ENCODE results near the gene COL13A1. TPM values are rescaled to one million over a fixed set of nuclear protein-coding genes. Genes with fewer than 3 reads are reported as not detected.

Gene COL13A1
- total RNA-seq, 1 experiment from 2014 or later = 5.9 TPM

DNA sequence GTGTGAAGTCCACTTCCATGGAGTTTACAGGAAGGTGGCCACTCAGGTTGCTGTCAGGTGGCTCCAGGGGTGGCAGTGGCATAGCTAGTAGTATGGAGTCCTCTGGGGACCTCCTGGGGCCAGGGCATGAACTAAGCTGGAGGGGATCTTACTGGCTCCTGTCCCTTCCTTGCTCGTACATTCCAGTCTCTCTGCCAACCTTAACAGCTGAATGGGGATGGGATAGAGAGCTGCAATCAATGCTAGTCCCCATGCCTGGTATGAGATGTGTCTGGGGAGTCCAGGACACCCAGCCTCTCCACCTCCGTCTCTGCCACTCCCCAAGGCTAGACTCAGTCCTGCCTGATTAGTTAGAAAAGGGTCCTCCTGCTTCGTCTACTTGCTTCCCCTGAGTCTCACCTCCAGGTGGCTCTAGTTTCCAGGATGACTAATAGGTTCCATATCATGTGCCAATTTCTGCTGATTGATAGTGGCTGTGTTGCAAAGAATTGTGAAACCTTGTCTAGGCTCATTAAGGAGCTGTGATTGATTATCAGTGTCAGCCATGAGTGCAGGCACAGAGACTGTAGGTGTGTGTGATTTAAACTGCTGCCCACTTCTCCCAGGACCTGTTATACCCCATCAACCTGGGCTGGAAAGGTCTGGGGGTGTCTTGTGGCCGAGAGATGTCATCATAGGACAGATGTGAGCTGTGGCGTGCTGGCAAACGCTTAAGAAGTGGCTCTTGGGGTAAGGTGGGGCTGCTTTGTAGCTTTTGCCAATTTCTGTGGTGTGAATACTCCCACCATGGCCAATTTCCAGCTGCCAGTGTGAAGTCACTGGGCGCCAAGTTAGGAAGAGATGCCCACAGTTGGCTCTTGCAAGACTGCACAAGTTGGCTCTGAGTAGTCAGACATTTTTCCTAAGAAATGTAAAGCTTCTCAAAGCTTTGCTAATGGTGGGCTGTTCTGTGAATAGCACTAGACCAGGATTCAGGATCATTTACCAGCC, 59.8 kb downstream of the COL13A1 start (continued):
- TF ChIP-seq, protein P1, sequence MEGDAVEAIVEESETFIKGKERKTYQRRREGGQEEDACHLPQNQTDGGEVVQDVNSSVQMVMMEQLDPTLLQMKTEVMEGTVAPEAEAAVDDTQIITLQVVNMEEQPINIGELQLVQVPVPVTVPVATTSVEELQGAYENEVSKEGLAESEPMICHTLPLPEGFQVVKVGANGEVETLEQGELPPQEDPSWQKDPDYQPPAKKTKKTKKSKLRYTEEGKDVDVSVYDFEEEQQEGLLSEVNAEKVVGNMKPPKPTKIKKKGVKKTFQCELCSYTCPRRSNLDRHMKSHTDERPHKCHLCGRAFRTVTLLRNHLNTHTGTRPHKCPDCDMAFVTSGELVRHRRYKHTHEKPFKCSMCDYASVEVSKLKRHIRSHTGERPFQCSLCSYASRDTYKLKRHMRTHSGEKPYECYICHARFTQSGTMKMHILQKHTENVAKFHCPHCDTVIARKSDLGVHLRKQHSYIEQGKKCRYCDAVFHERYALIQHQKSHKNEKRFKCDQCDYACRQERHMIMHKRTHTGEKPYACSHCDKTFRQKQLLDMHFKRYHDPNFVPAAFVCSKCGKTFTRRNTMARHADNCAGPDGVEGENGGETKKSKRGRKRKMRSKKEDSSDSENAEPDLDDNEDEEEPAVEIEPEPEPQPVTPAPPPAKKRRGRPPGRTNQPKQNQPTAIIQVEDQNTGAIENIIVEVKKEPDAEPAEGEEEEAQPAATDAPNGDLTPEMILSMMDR (IDR thresholded peaks at IDR 0.05 in 2 of 3, conservative IDR thresholded peaks at IDR 0.05 in 1 of 3; ENCODE audit: borderline replicate concordance in 1 of 3, insufficient read depth in 1 of 3, low read depth in 2 of 3, low read length in 2 of 3) = peak; percentile 50 to 69 (median 62); a peak in 5 of 6 replicates

DNA sequence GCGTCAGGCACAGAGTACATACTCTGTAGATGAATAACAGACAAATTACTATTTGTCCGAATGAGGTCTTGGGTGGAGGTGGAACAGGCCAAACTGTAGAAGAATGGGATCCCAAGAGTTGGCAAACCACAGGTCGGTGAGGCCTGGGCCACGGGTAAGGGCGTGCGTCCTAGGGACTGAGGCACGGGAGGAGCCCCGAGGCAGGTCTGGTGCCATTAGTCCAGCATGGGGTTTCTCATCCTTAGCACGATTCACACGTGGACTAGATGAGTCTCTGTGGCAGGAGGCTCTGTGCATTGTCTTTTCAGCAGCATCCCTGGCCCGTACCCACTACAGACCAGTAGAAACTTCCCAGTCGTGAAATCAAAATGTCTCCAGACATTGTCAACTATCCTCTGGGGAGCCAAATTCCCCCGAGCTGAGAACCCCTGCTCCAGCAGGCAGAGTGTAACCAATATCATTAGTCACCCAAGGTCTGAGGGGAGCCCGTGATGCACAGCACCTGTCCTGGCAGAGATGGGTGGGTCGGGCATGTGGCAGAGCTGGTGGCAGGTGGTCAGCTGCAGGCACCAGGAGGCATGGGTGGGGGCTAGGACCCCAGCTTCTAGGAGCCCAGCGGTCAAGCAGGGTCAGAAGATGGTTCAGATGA, 61.3 kb downstream of the COL13A1 start:
- no peaks in the 10 kb centered on the region for H3K9me2 ChIP-seq (ENCODE audit: insufficient read depth)
- DNase-seq (ENCODE audit: low read depth, low spot score) = no peak
- no peak overlapping the region for H3K4me3 ChIP-seq (replicated peaks in 1 of 2; ENCODE audit: low read depth in 1 of 2, low read length in 2 of 2)
- BruUV-seq (replicated peaks) = no TSS peak
- peak overlapping the region; percentile 72 for H3K4me2 ChIP-seq (ENCODE audit: low read length)
- no peak overlapping the region for H3K9ac ChIP-seq (ENCODE audit: low read length)
- H3K36me3 ChIP-seq (ENCODE audit: control insufficient read depth in 1 of 2, insufficient read depth in 2 of 2, low read length in 2 of 2) = no peaks in the 10 kb centered on the region
- H2AFZ ChIP-seq (ENCODE audit: low read depth, low read length, poor library complexity, severe bottlenecking) = no peak overlapping the region
- TF ChIP-seq SIN3A (IDR thresholded peaks at IDR 0.05; ENCODE audit: low read depth) (no peak), YY1 (IDR thresholded peaks at IDR 0.05; ENCODE audit: extremely low read depth, insufficient replicate concordance, low read depth, low read length) (no peak), ZFX (IDR thresholded peaks at IDR 0.05) (no peak)
- TF ChIP-seq, protein P2, sequence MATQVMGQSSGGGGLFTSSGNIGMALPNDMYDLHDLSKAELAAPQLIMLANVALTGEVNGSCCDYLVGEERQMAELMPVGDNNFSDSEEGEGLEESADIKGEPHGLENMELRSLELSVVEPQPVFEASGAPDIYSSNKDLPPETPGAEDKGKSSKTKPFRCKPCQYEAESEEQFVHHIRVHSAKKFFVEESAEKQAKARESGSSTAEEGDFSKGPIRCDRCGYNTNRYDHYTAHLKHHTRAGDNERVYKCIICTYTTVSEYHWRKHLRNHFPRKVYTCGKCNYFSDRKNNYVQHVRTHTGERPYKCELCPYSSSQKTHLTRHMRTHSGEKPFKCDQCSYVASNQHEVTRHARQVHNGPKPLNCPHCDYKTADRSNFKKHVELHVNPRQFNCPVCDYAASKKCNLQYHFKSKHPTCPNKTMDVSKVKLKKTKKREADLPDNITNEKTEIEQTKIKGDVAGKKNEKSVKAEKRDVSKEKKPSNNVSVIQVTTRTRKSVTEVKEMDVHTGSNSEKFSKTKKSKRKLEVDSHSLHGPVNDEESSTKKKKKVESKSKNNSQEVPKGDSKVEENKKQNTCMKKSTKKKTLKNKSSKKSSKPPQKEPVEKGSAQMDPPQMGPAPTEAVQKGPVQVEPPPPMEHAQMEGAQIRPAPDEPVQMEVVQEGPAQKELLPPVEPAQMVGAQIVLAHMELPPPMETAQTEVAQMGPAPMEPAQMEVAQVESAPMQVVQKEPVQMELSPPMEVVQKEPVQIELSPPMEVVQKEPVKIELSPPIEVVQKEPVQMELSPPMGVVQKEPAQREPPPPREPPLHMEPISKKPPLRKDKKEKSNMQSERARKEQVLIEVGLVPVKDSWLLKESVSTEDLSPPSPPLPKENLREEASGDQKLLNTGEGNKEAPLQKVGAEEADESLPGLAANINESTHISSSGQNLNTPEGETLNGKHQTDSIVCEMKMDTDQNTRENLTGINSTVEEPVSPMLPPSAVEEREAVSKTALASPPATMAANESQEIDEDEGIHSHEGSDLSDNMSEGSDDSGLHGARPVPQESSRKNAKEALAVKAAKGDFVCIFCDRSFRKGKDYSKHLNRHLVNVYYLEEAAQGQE (IDR thresholded peaks at IDR 0.05; ENCODE audit: low read depth) = no peak
- no peak overlapping the region for H3K27ac ChIP-seq (ENCODE audit: low read depth, low read length)
- no peak for ATAC-seq
- no peaks in the 10 kb centered on the region for H3K27me3 ChIP-seq (ENCODE audit: insufficient read depth, low read length)
- ChIA-PET CTCF (interaction anchor here (2.5 kb wide), 1 partner anchor 52 kb away, joined by 6 read pairs; no protein-coding TSS in a partner anchor), RAD21 (ENCODE audit: low non-redundant PET in 1 of 2, low total read pairs in 2 of 2, uncharacterized antibody in 2 of 2, unreplicated experiment in 2 of 2) (interaction anchor here (0.7 to 1.2 kb wide), 2 partner anchors 20 to 51 kb away, joined by 3 read pairs; no protein-coding TSS in a partner anchor), POLR2A (no interaction called here)
- H3K4me1 ChIP-seq (ENCODE audit: control insufficient read depth in 1 of 2, insufficient read depth in 2 of 2, low read length in 2 of 2) = peaks cover 26 to 72% of the 10 kb centered on the region in 2 experiments
- H4K20me1 ChIP-seq (ENCODE audit: insufficient read depth) = no peaks in the 10 kb centered on the region
- no peaks in the 10 kb centered on the region for H3K9me3 ChIP-seq (ENCODE audit: control insufficient read depth in 1 of 2, insufficient read depth in 1 of 2, low read depth in 1 of 2, low read length in 2 of 2)
- no peaks in the 10 kb centered on the region for H3K79me2 ChIP-seq (ENCODE audit: insufficient read depth, low read length)
- intact Hi-C loops (cut with micrococcal nuclease) = no loop called here
